Thyroid gland (tissue), 4 donors: ENCODE results near the gene CD2AP.

Experiments
- CTCF ChIP-seq, 6 experiments: fragments of 200-600 bp in 3 of 6; fragments of 450-650 bp in 3 of 6; sonication (generic) in 3 of 6; IDR thresholded peaks; one replicate each; pipeline ENCODE4 v1.5.1; 2016 to 2019; ENCODE audit warnings: antibody characterized with exemption in 6 of 6, mild to moderate bottlenecking in 2 of 6, inconsistent platforms in 1 of 6, moderate library complexity in 1 of 6
- POLR2A ChIP-seq, 2 donors: fragments of 450-650 bp; IDR thresholded peaks; one replicate each; pipeline ENCODE4 v1.6.1; 2017; ENCODE audit warnings: antibody characterized with exemption in 2 of 2, mild to moderate bottlenecking in 2 of 2, moderate library complexity in 1 of 2

DNA sequence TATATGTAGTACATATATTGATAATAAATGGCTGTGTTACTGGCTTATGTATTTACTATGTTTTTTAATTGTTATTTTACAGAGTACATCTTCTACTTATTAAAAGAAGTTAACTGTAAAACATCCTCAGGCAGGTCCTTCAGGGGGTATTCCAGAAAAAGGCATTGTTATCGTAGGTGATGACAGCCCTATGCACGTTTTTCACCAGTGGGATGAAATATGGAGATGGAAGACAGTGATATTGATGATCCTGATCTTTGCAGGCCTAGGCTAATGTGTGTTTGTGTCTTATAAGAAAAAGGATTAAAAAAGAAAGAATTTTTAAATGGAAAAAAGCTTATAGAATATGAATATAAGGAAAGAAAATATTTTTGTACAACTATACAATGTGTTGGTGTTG, 7.5 kb downstream of the CD2AP start:
- TF ChIP-seq CTCF (IDR thresholded peaks at IDR 0.05) (no peak), POLR2A (IDR thresholded peaks at IDR 0.05) (no peak)
